ENCODE data around the gene SLC29A3.

DNA sequence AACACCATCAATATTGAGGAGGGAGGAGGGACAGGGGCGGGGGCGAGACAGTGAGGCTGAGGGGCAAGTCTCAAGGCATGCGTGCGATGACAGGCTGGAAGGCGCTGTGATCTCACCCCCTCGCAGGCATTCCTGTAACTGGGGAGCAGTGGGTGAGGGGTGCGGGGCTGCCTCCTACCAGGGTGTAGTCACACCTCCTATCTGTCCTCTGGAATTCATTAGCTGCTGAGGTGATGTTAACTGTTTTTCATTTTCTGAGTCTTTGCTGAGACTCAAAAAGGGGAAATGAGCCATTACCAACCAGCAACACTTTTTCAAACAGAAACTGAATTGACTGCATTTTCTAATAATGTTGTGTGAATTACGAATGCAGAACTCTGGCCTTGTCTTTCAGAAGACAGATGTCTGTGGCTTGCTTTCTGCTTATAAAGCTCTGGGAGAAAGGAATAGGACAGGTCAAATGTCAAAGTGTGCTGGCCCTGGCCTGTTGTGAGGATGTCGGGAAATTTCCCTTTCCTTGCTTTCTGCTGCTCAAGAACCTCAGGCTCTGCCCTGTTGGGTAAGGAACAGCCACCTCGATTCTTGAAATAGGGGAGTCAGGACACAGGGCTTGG is 53.9 kb downstream of the SLC29A3 start:
- no peak for TF ChIP-seq POLR2A (IDR thresholded peaks at IDR 0.05)
- TF ChIP-seq, protein P1, sequence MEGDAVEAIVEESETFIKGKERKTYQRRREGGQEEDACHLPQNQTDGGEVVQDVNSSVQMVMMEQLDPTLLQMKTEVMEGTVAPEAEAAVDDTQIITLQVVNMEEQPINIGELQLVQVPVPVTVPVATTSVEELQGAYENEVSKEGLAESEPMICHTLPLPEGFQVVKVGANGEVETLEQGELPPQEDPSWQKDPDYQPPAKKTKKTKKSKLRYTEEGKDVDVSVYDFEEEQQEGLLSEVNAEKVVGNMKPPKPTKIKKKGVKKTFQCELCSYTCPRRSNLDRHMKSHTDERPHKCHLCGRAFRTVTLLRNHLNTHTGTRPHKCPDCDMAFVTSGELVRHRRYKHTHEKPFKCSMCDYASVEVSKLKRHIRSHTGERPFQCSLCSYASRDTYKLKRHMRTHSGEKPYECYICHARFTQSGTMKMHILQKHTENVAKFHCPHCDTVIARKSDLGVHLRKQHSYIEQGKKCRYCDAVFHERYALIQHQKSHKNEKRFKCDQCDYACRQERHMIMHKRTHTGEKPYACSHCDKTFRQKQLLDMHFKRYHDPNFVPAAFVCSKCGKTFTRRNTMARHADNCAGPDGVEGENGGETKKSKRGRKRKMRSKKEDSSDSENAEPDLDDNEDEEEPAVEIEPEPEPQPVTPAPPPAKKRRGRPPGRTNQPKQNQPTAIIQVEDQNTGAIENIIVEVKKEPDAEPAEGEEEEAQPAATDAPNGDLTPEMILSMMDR (IDR thresholded peaks at IDR 0.05) = no peak

Measured in uterus (tissue), 2 donors.